ENCODE data around the gene MAP2K4.
"Not testable (repeated sequence)": the region's sequence is repeated elsewhere in the genome, so short reads cannot be mapped to it uniquely, and the experiment has no call there.

Gene MAP2K4

GRCh38 chr17:12020642-12021622, at the start of gene MAP2K4:
MAP2K4 (plus strand) TSS chr17:12020877; CDS start chr17:12020887, 10 bp downstream.
- H3K4me1 Mint-ChIP-seq, result peaks cover 42% of the 10 kb centered on the region
- peak; percentile 92 to 94 for DNase-seq

DNA sequence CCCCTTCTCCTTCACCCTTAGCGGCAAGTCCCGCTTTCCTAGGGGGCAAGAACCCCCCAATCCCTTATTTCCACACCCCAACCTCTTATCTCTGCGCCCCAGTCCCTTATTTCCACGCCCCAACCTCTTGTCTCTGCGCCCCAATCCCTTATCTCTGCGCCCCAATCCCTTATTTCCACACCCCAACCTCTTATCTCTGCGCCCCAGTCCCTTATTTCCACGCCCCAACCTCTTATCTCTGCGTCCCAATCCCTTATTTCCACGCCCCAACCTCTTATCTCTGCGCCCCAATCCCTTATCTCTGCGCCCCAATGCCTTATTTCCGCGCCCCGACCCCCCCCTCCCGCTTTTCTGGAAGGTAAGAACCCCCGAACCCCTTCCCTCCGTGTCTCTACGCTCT, 47.9 kb upstream of the MAP2K4 start:
- peaks cover 28 to 52% of the 10 kb centered on the region in 2 donors for H3K9me3 Mint-ChIP-seq
- not testable (repeated sequence) for H3K27ac Mint-ChIP-seq, ATAC-seq, DNase-seq, H3K4me3 Mint-ChIP-seq, H3K27me3 Mint-ChIP-seq, H3K4me1 Mint-ChIP-seq

More at GRCh38 chr17:12020642-12021622, at the start of gene MAP2K4:
- peak within 1 kb of the TSS; percentile 80 to 82 for H3K4me3 Mint-ChIP-seq
- ATAC-seq, result peak; percentile 97
- peak within 1 kb of the TSS; percentile 65 to 90 for H3K27ac Mint-ChIP-seq
- no peaks in the 10 kb centered on the region for H3K9me3 Mint-ChIP-seq
- peaks cover 10% of the 10 kb centered on the region for H3K27me3 Mint-ChIP-seq

DNA sequence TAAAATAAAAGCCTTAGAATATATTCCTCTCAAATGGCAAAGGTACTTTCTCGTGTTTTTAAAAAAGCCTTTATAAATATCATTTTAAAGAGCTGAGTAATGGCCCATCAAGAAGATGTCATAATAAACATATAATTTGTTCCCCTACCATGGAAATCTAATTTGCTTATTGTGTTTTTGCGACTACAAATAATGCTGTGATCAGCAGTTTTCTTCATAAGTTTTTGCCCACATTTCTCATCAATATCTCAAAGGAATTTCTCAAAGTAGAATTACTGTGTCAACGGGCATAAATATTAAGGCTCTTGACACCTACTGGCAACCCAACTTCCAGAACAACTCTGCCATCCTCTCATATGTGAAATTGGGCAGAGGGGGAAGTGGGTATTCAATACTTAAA, 40.9 kb upstream of the MAP2K4 start:
- Mint-ChIP-seq H3K27me3 (no peaks in the 10 kb centered on the region), H3K27ac (no peak overlapping the region), H3K9me3 (peaks cover 0 to 10% of the 10 kb centered on the region in 2 donors)

DNA sequence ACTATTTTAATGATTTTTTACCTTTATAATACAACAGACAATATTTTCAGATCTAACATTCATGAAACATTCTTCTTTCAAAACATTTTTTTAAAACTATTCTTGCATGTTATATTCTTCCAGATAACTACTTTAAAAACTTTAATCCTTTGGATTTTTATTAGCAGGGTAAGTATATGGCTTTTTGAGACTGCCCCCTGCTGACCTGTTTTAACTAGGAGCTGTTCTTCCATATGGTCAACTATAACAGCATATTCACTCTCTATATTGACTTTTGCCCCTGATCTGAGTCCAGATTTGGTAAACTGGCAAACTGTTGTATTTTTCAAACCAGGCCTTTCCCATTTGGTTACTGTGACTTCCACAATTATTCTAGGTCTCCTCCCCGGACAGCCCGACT, 39.9 kb upstream of the MAP2K4 start:
- no peak for DNase-seq

More for the DNA sequence above, 40.9 kb upstream of the MAP2K4 start:
- Mint-ChIP-seq H3K4me1 (no peaks in the 10 kb centered on the region), H3K4me3 (no peak overlapping the region)
- DNase-seq (no peak), ATAC-seq (no peak)

GRCh38 chr17:11981862-11982261, 38.8 kb upstream of the MAP2K4 start:
- DNase-seq, result no peak
- Mint-ChIP-seq H3K4me1 (no peaks in the 10 kb centered on the region), H3K27ac (no peak overlapping the region), H3K9me3 (no peaks in the 10 kb centered on the region), H3K4me3 (no peak overlapping the region), H3K27me3 (no peaks in the 10 kb centered on the region)
- ATAC-seq, result no peak

More for the DNA sequence above, 39.9 kb upstream of the MAP2K4 start:
- no peak overlapping the region for H3K27ac Mint-ChIP-seq
- no peaks in the 10 kb centered on the region for H3K4me1 Mint-ChIP-seq
- H3K4me3 Mint-ChIP-seq, result no peak overlapping the region
- peaks cover 0 to 4% of the 10 kb centered on the region in 2 donors for H3K9me3 Mint-ChIP-seq
- H3K27me3 Mint-ChIP-seq, result no peaks in the 10 kb centered on the region
- ATAC-seq, result no peak

- DNase-seq (no peak), ATAC-seq (no peak)
- Mint-ChIP-seq H3K27me3 (no peaks in the 10 kb centered on the region), H3K4me1 (no peaks in the 10 kb centered on the region), H3K27ac (no peak overlapping the region), H3K4me3 (no peak overlapping the region), H3K9me3 (no peaks in the 10 kb centered on the region)
These were observed 34.3 kb upstream of the MAP2K4 start for GRCh38 chr17:11986179-11986941.

DNA sequence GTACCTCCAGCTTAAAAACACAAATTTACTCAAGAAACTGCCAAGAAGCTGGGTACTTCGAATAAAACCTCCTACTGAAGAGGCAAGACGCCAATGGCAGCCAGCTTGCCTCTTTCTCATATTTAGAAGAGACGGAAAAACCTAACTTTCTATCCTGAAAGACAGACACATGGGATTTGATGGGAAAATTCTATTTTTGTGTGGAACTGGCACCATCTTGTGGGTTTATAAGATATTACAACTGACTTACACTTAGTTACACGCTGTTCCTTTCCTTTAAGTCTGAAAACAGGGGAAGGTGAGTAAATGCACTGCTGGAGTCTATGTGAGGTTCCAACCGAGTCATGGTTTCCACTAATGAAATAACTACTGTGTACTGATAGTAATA, 33.7 kb upstream of the MAP2K4 start:
- ATAC-seq, result no peak
- no peaks in the 10 kb centered on the region for H3K27me3 Mint-ChIP-seq
- no peak overlapping the region for H3K27ac Mint-ChIP-seq
- H3K4me3 Mint-ChIP-seq, result no peak overlapping the region
- no peak for DNase-seq
- no peaks in the 10 kb centered on the region for H3K9me3 Mint-ChIP-seq
- peaks cover 1% of the 10 kb centered on the region for H3K4me1 Mint-ChIP-seq

GRCh38 chr17:11990363-11990983, 30.2 kb upstream of the MAP2K4 start:
- H3K4me3 Mint-ChIP-seq, result no peak overlapping the region
- DNase-seq (no peak), ATAC-seq (no peak)
- peaks cover 16% of the 10 kb centered on the region for H3K4me1 Mint-ChIP-seq
- H3K27me3 Mint-ChIP-seq, result no peaks in the 10 kb centered on the region
- H3K9me3 Mint-ChIP-seq, result no peaks in the 10 kb centered on the region
- H3K27ac Mint-ChIP-seq, result no peak overlapping the region

DNA sequence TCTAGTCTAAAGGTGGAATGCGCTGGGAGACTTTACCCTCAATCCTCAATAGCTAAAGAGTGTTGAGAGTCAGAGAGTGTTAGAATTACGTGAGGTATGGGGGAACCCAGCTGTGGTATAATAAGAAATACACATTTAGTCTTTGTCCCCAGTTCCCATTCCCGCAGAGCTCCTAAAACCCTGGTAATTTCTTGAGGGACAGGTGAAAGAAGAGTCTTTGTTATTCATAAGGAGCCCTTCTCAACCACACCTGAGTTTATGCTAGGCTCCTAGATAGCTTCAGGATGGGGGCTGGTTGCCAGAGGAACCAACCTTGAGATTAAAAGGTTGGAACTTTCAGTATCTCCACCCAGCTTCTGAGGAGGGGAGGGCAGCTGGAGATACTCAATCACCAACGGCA, 29.2 kb upstream of the MAP2K4 start:
- peak overlapping the region in 1 of 2 donors; percentile 27 for H3K27ac Mint-ChIP-seq
- no peaks in the 10 kb centered on the region for H3K27me3 Mint-ChIP-seq
- H3K9me3 Mint-ChIP-seq, result no peaks in the 10 kb centered on the region
- no peak overlapping the region for H3K4me3 Mint-ChIP-seq
- peaks cover 20% of the 10 kb centered on the region for H3K4me1 Mint-ChIP-seq
- DNase-seq (no peak), ATAC-seq (no peak)

DNA sequence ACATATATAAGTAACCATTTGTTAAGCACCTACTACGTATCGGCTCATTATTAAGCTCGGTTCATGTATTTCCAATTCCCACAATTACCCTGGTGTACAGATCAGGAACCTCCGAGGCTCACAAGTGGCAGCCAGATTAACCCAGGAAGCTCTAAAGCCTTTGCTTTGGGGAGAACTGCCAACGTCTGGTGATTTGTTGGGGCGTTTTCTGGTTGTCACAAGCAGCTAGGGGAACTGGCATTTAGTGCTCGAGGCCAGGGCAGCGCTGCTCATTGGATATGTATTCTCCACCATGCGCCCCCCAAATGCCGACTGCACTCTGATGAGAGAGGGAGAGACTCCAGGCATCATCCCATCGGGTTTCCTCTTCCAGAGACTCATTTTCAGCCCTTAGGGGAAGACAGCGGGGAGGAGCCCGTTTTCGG, 23.9 kb upstream of the MAP2K4 start:
- DNase-seq (no peak), ATAC-seq (peak; percentile 63)
- Mint-ChIP-seq H3K4me3 (peak overlapping the region; percentile 88 to 94), H3K27ac (peak overlapping the region; percentile 82 to 90), H3K9me3 (peaks cover 0 to 4% of the 10 kb centered on the region in 2 donors), H3K4me1 (peaks cover 29% of the 10 kb centered on the region), H3K27me3 (no peaks in the 10 kb centered on the region)

DNA sequence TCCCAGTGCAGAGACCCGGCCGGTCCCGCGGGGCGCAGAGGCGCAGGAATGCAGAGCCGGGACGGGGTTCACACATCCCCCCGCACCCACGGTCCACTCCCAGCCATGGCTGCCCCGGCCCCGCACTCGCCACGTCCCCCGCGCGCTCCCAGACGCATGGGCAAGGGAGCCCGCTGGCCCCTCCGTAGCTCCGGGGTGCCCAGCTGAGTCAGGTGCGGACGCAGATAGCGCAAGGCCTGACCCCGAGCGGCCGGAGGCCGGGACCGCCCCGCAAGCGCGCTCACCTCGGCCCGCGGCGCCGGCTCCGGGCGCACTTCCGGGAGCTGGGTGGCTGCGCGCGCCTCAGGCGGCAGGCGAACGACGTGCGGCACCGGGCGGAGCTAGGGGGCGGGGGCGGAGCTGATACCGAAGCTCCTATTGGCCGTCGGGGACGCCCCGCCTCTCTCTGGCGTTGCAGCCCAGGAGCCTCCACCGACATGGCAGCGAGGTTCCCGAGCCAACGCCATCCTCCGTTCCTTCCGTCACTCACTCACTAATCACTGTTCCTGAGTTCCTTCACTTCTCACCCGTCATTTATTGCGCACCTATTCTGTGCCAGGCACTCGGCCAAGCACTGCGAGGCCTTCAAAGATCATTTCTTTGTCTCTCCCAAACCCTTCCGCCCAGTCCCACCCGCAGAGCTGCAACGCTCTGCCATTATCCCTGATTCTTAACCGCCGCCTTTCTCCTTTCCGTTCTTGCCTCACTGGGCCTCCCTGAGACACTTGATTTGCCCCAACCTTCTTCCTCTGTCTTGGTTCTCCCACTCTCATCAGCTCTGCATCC, 23.3 kb upstream of the MAP2K4 start, which contains the start of gene ZNF18:
Gene ZNF18, minus strand, starts transcription at position 329 of the 825 bp plus-strand sequence. CDS start 4,646 bp downstream, outside the sequence.
- peak; percentile 92 to 95 for DNase-seq
- peak within 1 kb of the TSS; percentile 96 to 97 for H3K27ac Mint-ChIP-seq
- peaks cover 0 to 4% of the 10 kb centered on the region in 2 donors for H3K9me3 Mint-ChIP-seq
- H3K27me3 Mint-ChIP-seq, result no peaks in the 10 kb centered on the region
- peak within 1 kb of the TSS; percentile 88 to 94 for H3K4me3 Mint-ChIP-seq
- peaks cover 24% of the 10 kb centered on the region for H3K4me1 Mint-ChIP-seq
- peak; percentile 97 for ATAC-seq

DNA sequence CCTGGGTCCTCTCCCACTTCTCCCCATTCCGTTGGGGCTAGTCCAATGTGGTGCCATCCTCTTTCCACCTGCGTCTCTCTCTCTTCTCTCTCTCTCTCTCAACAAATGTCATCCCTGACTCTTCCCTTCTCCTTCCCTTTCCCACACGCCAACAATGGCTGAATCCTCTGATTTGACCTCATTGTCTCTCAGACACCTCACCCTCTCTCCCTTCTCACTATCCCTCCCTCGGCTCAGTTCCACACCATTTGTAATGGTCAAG, 22.8 kb upstream of the MAP2K4 start:
- no peaks in the 10 kb centered on the region for H3K27me3 Mint-ChIP-seq
- peaks cover 0 to 4% of the 10 kb centered on the region in 2 donors for H3K9me3 Mint-ChIP-seq
- DNase-seq (no peak), ATAC-seq (no peak)
- H3K4me1 Mint-ChIP-seq, result peaks cover 21% of the 10 kb centered on the region
- peak overlapping the region; percentile 96 to 97 for H3K27ac Mint-ChIP-seq
- peak overlapping the region; percentile 88 to 94 for H3K4me3 Mint-ChIP-seq

DNA sequence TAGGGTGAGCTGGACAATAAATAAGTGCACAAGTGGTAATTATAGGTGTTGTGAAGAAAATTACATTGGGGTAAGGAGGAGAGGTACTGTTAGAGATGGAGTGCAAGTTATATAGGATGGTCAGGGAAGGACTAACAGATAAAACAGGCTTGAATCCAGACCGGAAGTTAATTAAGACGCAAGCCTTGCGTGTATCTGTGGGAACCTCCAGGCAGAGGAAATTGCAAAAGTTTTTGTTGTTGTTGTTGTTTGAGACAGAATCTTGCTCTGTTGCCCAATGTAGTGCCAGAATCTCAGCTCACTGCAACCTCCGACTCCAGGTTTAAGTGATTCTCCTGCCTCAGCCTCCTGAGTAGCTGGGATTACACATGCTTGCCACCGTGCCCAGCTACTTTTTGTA, 21.0 kb upstream of the MAP2K4 start:
- Mint-ChIP-seq H3K9me3 (peaks cover 0 to 4% of the 10 kb centered on the region in 2 donors), H3K27ac (no peak overlapping the region), H3K4me3 (no peak overlapping the region), H3K27me3 (no peaks in the 10 kb centered on the region), H3K4me1 (peaks cover 21% of the 10 kb centered on the region)
- no peak for ATAC-seq
- no peak for DNase-seq

GRCh38 chr17:12007466-12007865, 13.2 kb upstream of the MAP2K4 start:
- H3K27ac Mint-ChIP-seq, result no peak overlapping the region
- peaks cover 7% of the 10 kb centered on the region for H3K27me3 Mint-ChIP-seq
- no peak for ATAC-seq
- no peaks in the 10 kb centered on the region for H3K9me3 Mint-ChIP-seq
- no peak overlapping the region for H3K4me3 Mint-ChIP-seq
- no peak for DNase-seq
- no peaks in the 10 kb centered on the region for H3K4me1 Mint-ChIP-seq
